PC-3 (cell line): ENCODE measurements around the gene ZNF214. TPM values are rescaled to one million over a fixed set of nuclear protein-coding genes. Genes with fewer than 3 reads are reported as not detected.

ENCODE experiments used
- total RNA-seq: library from RNA; depleted of rRNA; stranded (reverse); fragments of >200 nt; gene quantifications from 2 replicates; pipeline ENCODE4 v1.2.3, GENCODE V29; 2014; rRNA removed

The ZNF214 gene
- total RNA-seq, 1 experiment from 2014 or later = 1.4 TPM

Other genes with a start within 250 kb of the ZNF214 start
- gene OR2AG2, start 248.4 kb downstream of the ZNF214 start, total RNA-seq = 0.15 TPM in 1 of 2 replicates, not detected in the other
- gene OR2AG1, start 237.3 kb downstream of the ZNF214 start, total RNA-seq = not detected in 2 replicates
- gene OR6A2, start 220.7 kb downstream of the ZNF214 start, total RNA-seq = 0.06 and 0.07 TPM in 2 replicates
- gene OR10A5, start 174.7 kb downstream of the ZNF214 start, total RNA-seq = not detected in 2 replicates
- not detected in 2 replicates for gene OR10A2, start 157.3 kb downstream of the ZNF214 start, total RNA-seq
- not detected in 2 replicates for gene OR10A4, start 143.7 kb downstream of the ZNF214 start, total RNA-seq
- 0.11 TPM in 1 of 2 replicates, not detected in the other for gene OR2D2, start 127.8 kb downstream of the ZNF214 start, total RNA-seq
- not detected in 2 replicates for gene OR2D3, start 99.3 kb downstream of the ZNF214 start, total RNA-seq
- 4.5 and 5.4 TPM in 2 replicates for gene ZNF215, start 93.9 kb downstream of the ZNF214 start, total RNA-seq
- gene NLRP14, start 133 bp upstream of the ZNF214 start, total RNA-seq = 0.11 TPM in 1 of 2 replicates, not detected in the other
- gene RBMXL2, start 68.7 kb upstream of the ZNF214 start, total RNA-seq = 0.15 TPM in 1 of 2 replicates, not detected in the other
- gene SYT9, start 231.6 kb upstream of the ZNF214 start, total RNA-seq = 6.3 and 7.4 TPM in 2 replicates